GM12875 (cell line): ENCODE data around the gene MAMLD1.

Experiments
- H3K4me3 ChIP-seq: one replicate; pipeline ENCODE4 v1.5.1; 2011; ENCODE audit warnings: low read depth, low read length, control low read depth
- CTCF ChIP-seq: IDR thresholded peaks from 2 replicates; pipeline ENCODE4 v1.5.1; 2011; ENCODE audit warnings: low read depth, mild to moderate bottlenecking, control low read depth, inconsistent platforms, low read length, moderate library complexity, borderline replicate concordance; ENCODE audit not compliant: insufficient read depth

Gene MAMLD1

GRCh38 chrX:150370589-150371312 is 7.6 kb downstream of the MAMLD1 start:
- no peak overlapping the region for H3K4me3 ChIP-seq
- TF ChIP-seq CTCF, result no peak

GRCh38 chrX:150371877-150372276 is 8.8 kb downstream of the MAMLD1 start:
- TF ChIP-seq CTCF, result no peak
- no peak overlapping the region for H3K4me3 ChIP-seq

- no peak overlapping the region for H3K4me3 ChIP-seq
- no peak for TF ChIP-seq CTCF
Observed at GRCh38 chrX:150372280-150372679, 9.2 kb downstream of the MAMLD1 start.

- H3K4me3 ChIP-seq, result no peak overlapping the region
- no peak for TF ChIP-seq CTCF
Observed at GRCh38 chrX:150372756-150373155, 9.6 kb downstream of the MAMLD1 start.

GRCh38 chrX:150375243-150375770 is 12.2 kb downstream of the MAMLD1 start:
- H3K4me3 ChIP-seq, result no peak overlapping the region
- no peak for TF ChIP-seq CTCF

GRCh38 chrX:150377005-150377404 is 13.9 kb downstream of the MAMLD1 start:
- TF ChIP-seq CTCF, result no peak
- no peak overlapping the region for H3K4me3 ChIP-seq

GRCh38 chrX:150405006-150405405 is 41.9 kb downstream of the MAMLD1 start:
- no peak for TF ChIP-seq CTCF
- no peak overlapping the region for H3K4me3 ChIP-seq
